H9 (cell line): Measurements from ENCODE around the gene ALOX5. TPM values are rescaled to one million over a fixed set of nuclear protein-coding genes. Genes with fewer than 3 reads are reported as not detected.

Experiments used
- DNase-seq: peaks from one replicate; pipeline ENCODE4 v3.0.0-alpha.2; 2017
- H2AFZ ChIP-seq: one replicate; pipeline ENCODE4 v1.6.1; 2013; ENCODE audit warnings: mild to moderate bottlenecking, low read length, control low read depth, moderate library complexity
- H2AK5ac ChIP-seq: 2 replicates; pipeline ENCODE4 v1.6.1; 2013; ENCODE audit warnings: low read length, control low read depth, mixed read lengths; ENCODE audit not compliant: insufficient read length
- H2BK120ac ChIP-seq: one replicate; pipeline ENCODE4 v1.6.1; 2013; ENCODE audit warnings: low read depth, mild to moderate bottlenecking, low read length, control low read depth, inconsistent platforms; ENCODE audit not compliant: poor library complexity, severe bottlenecking
- H2BK12ac ChIP-seq: 2 replicates; pipeline ENCODE4 v1.6.1; 2013; ENCODE audit warnings: low read length, control low read depth, mixed read lengths, low read depth; ENCODE audit not compliant: insufficient read length
- H2BK15ac ChIP-seq: 2 replicates; pipeline ENCODE4 v1.6.1; 2013; ENCODE audit warnings: low read depth, low read length, control low read depth
- H2BK20ac ChIP-seq: one replicate; pipeline ENCODE4 v1.6.1; 2013; ENCODE audit warnings: low read depth, mild to moderate bottlenecking, low read length, control low read depth, inconsistent platforms; ENCODE audit not compliant: poor library complexity, severe bottlenecking
- H2BK5ac ChIP-seq: 2 replicates; pipeline ENCODE4 v1.6.1; 2013; ENCODE audit warnings: low read length, control low read depth, mixed read lengths; ENCODE audit not compliant: insufficient read length
- H3K14ac ChIP-seq: 2 replicates; pipeline ENCODE4 v1.6.1; 2013; ENCODE audit warnings: low read length, control low read depth; ENCODE audit not compliant: insufficient read depth
- H3K18ac ChIP-seq: 2 replicates; pipeline ENCODE4 v1.6.1; 2013; ENCODE audit warnings: low read depth, mild to moderate bottlenecking, mixed read lengths, low read length, control low read depth; ENCODE audit not compliant: insufficient read length
- H3K23ac ChIP-seq: 2 replicates; pipeline ENCODE4 v1.6.1; 2013; ENCODE audit warnings: low read length, control low read depth, mixed read lengths, low read depth; ENCODE audit not compliant: insufficient read length
- H3K23me2 ChIP-seq: 2 replicates; pipeline ENCODE4 v1.6.1; 2013; ENCODE audit warnings: low read depth, mild to moderate bottlenecking, mixed read lengths, low read length, control low read depth; ENCODE audit not compliant: insufficient read length, poor library complexity, severe bottlenecking
- H3K27ac ChIP-seq: 2 replicates; pipeline ENCODE4 v1.5.1; 2013; ENCODE audit warnings: low read length, control low read depth, mixed read lengths, low read depth; ENCODE audit not compliant: insufficient read length
- H3K27me3 ChIP-seq: 2 replicates; pipeline ENCODE4 v1.6.1; 2013; ENCODE audit warnings: low read length, control low read depth, inconsistent platforms; ENCODE audit not compliant: insufficient read depth
- H3K4ac ChIP-seq: 2 replicates; pipeline ENCODE4 v1.6.1; 2013; ENCODE audit warnings: low read depth, mild to moderate bottlenecking, control low read depth, inconsistent platforms, low read length, moderate library complexity
- H3K4me1 ChIP-seq: 2 replicates; pipeline ENCODE4 v1.6.1; 2013; ENCODE audit warnings: low read length, control low read depth, inconsistent platforms; ENCODE audit not compliant: insufficient read depth
- H3K4me2 ChIP-seq: 2 replicates; pipeline ENCODE4 v1.6.1; 2013; ENCODE audit warnings: low read length, control low read depth, mixed read lengths; ENCODE audit not compliant: insufficient read length, insufficient read depth
- H3K56ac ChIP-seq: 2 replicates; pipeline ENCODE4 v1.6.1; 2013; ENCODE audit warnings: low read depth, mild to moderate bottlenecking, mixed read lengths, low read length, control low read depth; ENCODE audit not compliant: insufficient read length
- H3K79me1 ChIP-seq: 2 replicates; pipeline ENCODE4 v1.6.1; 2013; ENCODE audit warnings: low read depth, mild to moderate bottlenecking, moderate library complexity, low read length, control low read depth, inconsistent platforms; ENCODE audit not compliant: insufficient read depth, poor library complexity, severe bottlenecking
- H3K79me2 ChIP-seq: 2 replicates; pipeline ENCODE4 v1.6.1; 2013; ENCODE audit warnings: low read length, control low read depth, inconsistent platforms; ENCODE audit not compliant: insufficient read depth
- H3K9ac ChIP-seq: 2 replicates; pipeline ENCODE4 v1.6.1; 2013; ENCODE audit warnings: low read length, control low read depth, mixed read lengths; ENCODE audit not compliant: insufficient read length; ENCODE audit errors: extremely low read depth
- H3K9me3 ChIP-seq: one replicate; pipeline ENCODE4 v1.6.1; 2013; ENCODE audit warnings: low read depth, low read length, inconsistent platforms; ENCODE audit not compliant: control insufficient read depth
- H3T11ph ChIP-seq: one replicate; pipeline ENCODE4 v1.6.1; 2013; ENCODE audit warnings: mild to moderate bottlenecking, low read length, control low read depth, inconsistent platforms
- H4K20me1 ChIP-seq: one replicate; pipeline ENCODE4 v1.6.1; 2013; ENCODE audit not compliant: control insufficient read depth, insufficient read length, insufficient read depth
- H4K5ac ChIP-seq: 2 replicates; pipeline ENCODE4 v1.6.1; 2013; ENCODE audit warnings: low read depth, mild to moderate bottlenecking, mixed read lengths, low read length, control low read depth; ENCODE audit not compliant: insufficient read length
- H4K8ac ChIP-seq: replicated peaks from 2 replicates; pipeline ENCODE4 v1.6.1; 2013; ENCODE audit warnings: low read length, control low read depth, mixed read lengths, low read depth; ENCODE audit not compliant: insufficient read length
- H4K91ac ChIP-seq: 2 replicates; pipeline ENCODE4 v1.6.1; 2013; ENCODE audit warnings: low read depth, mild to moderate bottlenecking, moderate library complexity, mixed read lengths, low read length, control low read depth; ENCODE audit not compliant: insufficient read length
- H3K27ac Mint-ChIP-seq, 3 experiments: 2 replicates in 2 of 3; 3 replicates in 1 of 3; pipeline ENCODE4 v1.8.0; 2020 to 2021; ENCODE audit warnings: mixed read lengths in 3 of 3, mild to moderate bottlenecking in 1 of 3, moderate library complexity in 1 of 3
- H3K27me3 Mint-ChIP-seq: 2 replicates; pipeline ENCODE4 v1.8.0; 2021; ENCODE audit warnings: low read depth, mild to moderate bottlenecking, moderate library complexity, mixed read lengths
- H3K36me3 Mint-ChIP-seq, 3 experiments: 2 replicates in 2 of 3; 3 replicates in 1 of 3; pipeline ENCODE4 v1.8.0; 2020 to 2021; ENCODE audit warnings: low read depth in 3 of 3, mixed read lengths in 3 of 3; ENCODE audit not compliant: insufficient read depth in 1 of 3
- H3K4me1 Mint-ChIP-seq, 2 experiments: 2 replicates each; pipeline ENCODE4 v1.8.0; 2020; ENCODE audit warnings: mixed read lengths in 2 of 2
- H3K4me3 Mint-ChIP-seq, 2 experiments: 2 replicates in 1 of 2; 3 replicates in 1 of 2; pipeline ENCODE4 v1.8.0; 2020 to 2021; ENCODE audit warnings: mild to moderate bottlenecking in 2 of 2, mixed read lengths in 2 of 2, moderate library complexity in 1 of 2
- H3K9me3 Mint-ChIP-seq, 2 experiments: 2 replicates in 1 of 2; 3 replicates in 1 of 2; pipeline ENCODE4 v1.8.0; 2020; ENCODE audit warnings: mild to moderate bottlenecking in 2 of 2, mixed read lengths in 2 of 2, moderate library complexity in 1 of 2
- CTCF ChIP-seq: fragments of 200-600 bp; sonication (generic); conservative IDR thresholded peaks from 3 replicates; pipeline ENCODE4 v1.8.0; 2021; ENCODE audit warnings: antibody characterized with exemption, mild to moderate bottlenecking
- WGBS: extraction: QIAGEN DNeasy Blood & Tissue Kit; methylation state at CpG from one replicate; pipeline ENCODE4 v1.1.7; 2013; ENCODE audit warnings: missing lambda C conversion rate, low lambda C conversion rate, mixed read lengths; ENCODE audit not compliant: insufficient read length; ENCODE audit errors: extremely low coverage; 5-methylcytosine and 5-hydroxymethylcytosine counted together
- total RNA-seq: library from RNA; stranded (reverse); gene quantifications from 2 replicates; pipeline ENCODE4 v1.2.1, GENCODE V29; 2021

The ALOX5 gene
- total RNA-seq, 1 experiment from 2014 or later: 3.7 TPM

- no peaks in the 10 kb centered on the region for H3K79me2 ChIP-seq
- H3T11ph ChIP-seq: no peak overlapping the region
- H3K23ac ChIP-seq: no peak overlapping the region
- peak overlapping the region; percentile 49 for H3K18ac ChIP-seq
- no peaks in the 10 kb centered on the region for H3K79me1 ChIP-seq
- H2BK5ac ChIP-seq: no peak overlapping the region
- no peak overlapping the region for H3K4ac ChIP-seq
- Mint-ChIP-seq H3K27me3 (peaks cover 77% of the 10 kb centered on the region), H3K36me3 (no peaks in the 10 kb centered on the region; a peak in 1 of 7 replicates), H3K9me3 (no peaks in the 10 kb centered on the region), H3K4me1 (peaks cover 14 to 23% of the 10 kb centered on the region in 2 experiments), H3K27ac (no peak overlapping the region; a peak in 1 of 7 replicates), H3K4me3 (peak overlapping the region; percentile 58 to 74)
- no peak overlapping the region for H4K5ac ChIP-seq
- H3K9ac ChIP-seq: no peak overlapping the region
- WGBS: no CpG with 5 or more reads among the region's 51 CpGs
- no peaks in the 10 kb centered on the region for H3K9me3 ChIP-seq
- no peak overlapping the region for H3K56ac ChIP-seq
- no peaks in the 10 kb centered on the region for H4K20me1 ChIP-seq
- no peak overlapping the region for H2BK120ac ChIP-seq
- peak overlapping the region; percentile 72 for H3K4me2 ChIP-seq
- H3K27me3 ChIP-seq: peaks cover 15% of the 10 kb centered on the region; the same call in 1 of the 2 replicates
- peaks cover 12% of the 10 kb centered on the region for H3K23me2 ChIP-seq
- TF ChIP-seq CTCF: no peak
- H2BK12ac ChIP-seq: no peak overlapping the region
- no peak overlapping the region; the same call in 1 of the 2 replicates for H2BK15ac ChIP-seq
- no peak overlapping the region for H4K8ac ChIP-seq
- H3K27ac ChIP-seq: no peak overlapping the region
- H3K4me1 ChIP-seq: no peaks in the 10 kb centered on the region; the same call in 1 of the 2 replicates
- no peak overlapping the region for H2AFZ ChIP-seq
- DNase-seq: no peak
- H3K14ac ChIP-seq: peak overlapping the region; percentile 9; the same call in 1 of the 2 replicates
- H4K91ac ChIP-seq: no peak overlapping the region
- H2BK20ac ChIP-seq: no peak overlapping the region
- no peak overlapping the region for H2AK5ac ChIP-seq
These were observed 485 bp downstream of the ALOX5 start for GRCh38 chr10:45374350-45375052.
